Subcutaneous adipose tissue (tissue), 4 donors: ENCODE results near the gene SF3B5. TPM values are rescaled to one million over a fixed set of nuclear protein-coding genes. Genes with fewer than 3 reads are reported as not detected.

Experiments
- CTCF ChIP-seq: fragments of 450-650 bp; IDR thresholded peaks from one replicate; pipeline ENCODE4 v1.5.1; 2016; ENCODE audit warnings: low read depth, mild to moderate bottlenecking, control low read depth, antibody characterized with exemption, moderate library complexity
- total RNA-seq, 4 donors: library from RNA; depleted of rRNA; stranded (reverse); fragments of >200 nt; gene quantifications; one replicate each; pipeline ENCODE4 v1.1.0, GENCODE V29; 2016

The SF3B5 gene
- total RNA-seq, 4 donors from 2014 or later = 87.2 to 168 (median 128) TPM

GRCh38 chr6:144138542-144138941 is 43.2 kb upstream of the SF3B5 start:
- no peak for TF ChIP-seq CTCF

GRCh38 chr6:144134737-144135136 is 39.4 kb upstream of the SF3B5 start:
- TF ChIP-seq CTCF = no peak

DNA sequence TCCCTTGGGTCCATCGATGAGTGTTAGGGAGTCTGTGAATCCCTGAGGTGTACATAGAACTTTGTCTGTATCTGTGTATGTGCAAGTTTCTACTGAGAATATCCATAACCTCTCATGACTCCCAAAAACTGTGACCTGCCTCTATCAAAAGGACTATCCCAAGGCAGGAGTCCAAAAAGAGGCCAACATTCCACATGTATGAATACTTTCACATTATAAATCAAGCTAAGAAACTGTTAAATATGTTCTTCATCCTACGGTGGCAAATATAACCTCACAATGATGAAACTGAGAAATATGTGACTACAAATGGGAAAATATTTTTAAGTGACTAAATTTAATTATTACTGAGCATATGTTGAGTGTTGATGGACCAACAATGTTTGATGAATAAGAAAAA is 38.8 kb upstream of the SF3B5 start:
- TF ChIP-seq CTCF = no peak

DNA sequence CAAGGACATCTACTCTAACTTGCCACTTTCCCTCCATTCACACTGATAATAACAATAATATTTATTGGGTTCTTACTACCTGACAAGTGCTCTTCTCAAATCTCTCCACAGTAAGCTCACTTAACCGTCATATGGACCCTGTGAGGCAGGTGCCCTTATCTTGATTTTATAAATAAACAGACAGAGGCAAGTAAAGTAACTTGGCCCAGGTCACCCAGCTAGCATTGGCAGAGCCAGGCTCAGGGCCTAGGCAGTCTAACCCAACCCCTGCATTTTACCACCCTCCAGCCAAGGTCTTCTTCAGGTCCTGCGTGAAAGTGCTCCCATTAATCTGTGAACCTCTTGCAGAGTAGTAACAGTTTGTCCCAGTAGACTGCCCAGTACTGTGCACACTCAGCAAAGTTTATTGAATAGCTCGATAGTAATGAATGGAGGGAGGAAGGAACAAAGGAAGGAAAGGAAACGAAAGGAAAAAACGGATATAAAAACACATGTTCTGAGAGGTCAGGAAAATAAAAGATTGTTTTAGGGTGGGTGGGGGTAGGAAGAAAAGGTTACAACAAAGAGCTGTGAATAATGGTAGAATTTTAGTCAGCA is 38.0 kb upstream of the SF3B5 start:
- TF ChIP-seq CTCF = no peak

- TF ChIP-seq CTCF = no peak
These were observed 35.9 kb upstream of the SF3B5 start for GRCh38 chr6:144131248-144131709.

GRCh38 chr6:144129469-144129868 is 34.1 kb upstream of the SF3B5 start:
- no peak for TF ChIP-seq CTCF

- no peak for TF ChIP-seq CTCF
These were observed 31.7 kb upstream of the SF3B5 start for GRCh38 chr6:144127097-144127496.
